Activated CD4-positive, alpha-beta T cell treated with anti-CD3 and anti-CD28 coated beads, Interleukin-2, Interleukin-6, amounts not matched to agents 100 ng/mL and 50 ng/mL, durations not matched to agents 16 hours and 8 hours (primary cell): ENCODE measurements around the gene QSOX2.
A peak's percentile ranks its signal among the peaks of the same experiment; 100 is the strongest.
"Not testable (repeated sequence)": the region's sequence is repeated elsewhere in the genome, so short reads cannot be mapped to it uniquely, and the experiment has no call there.

Source experiments
- DNase-seq: peaks from one replicate; pipeline ENCODE4 v3.0.0-alpha.2; 2020

The QSOX2 gene

DNA sequence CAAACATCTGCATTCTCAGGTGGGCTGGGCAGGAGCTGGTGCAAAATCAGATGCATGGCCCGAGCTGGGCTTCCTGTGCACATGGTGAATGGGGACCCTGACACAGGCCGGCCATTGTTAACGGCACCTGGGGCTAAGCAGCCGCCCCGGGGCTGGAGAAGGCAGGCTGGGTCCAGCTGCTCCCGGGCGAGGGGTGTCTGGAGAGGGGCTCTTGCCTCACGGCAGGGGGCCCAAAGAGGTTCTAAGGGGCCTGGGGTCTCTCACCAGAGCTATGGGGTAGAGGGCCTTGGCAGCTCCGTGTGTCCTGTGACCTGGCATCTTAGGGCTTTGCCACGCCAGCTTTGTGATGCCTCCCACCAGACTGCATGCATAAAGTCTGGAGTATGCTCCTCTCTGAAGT lies 5.1 kb upstream of the QSOX2 start:
- no peak for DNase-seq

DNA sequence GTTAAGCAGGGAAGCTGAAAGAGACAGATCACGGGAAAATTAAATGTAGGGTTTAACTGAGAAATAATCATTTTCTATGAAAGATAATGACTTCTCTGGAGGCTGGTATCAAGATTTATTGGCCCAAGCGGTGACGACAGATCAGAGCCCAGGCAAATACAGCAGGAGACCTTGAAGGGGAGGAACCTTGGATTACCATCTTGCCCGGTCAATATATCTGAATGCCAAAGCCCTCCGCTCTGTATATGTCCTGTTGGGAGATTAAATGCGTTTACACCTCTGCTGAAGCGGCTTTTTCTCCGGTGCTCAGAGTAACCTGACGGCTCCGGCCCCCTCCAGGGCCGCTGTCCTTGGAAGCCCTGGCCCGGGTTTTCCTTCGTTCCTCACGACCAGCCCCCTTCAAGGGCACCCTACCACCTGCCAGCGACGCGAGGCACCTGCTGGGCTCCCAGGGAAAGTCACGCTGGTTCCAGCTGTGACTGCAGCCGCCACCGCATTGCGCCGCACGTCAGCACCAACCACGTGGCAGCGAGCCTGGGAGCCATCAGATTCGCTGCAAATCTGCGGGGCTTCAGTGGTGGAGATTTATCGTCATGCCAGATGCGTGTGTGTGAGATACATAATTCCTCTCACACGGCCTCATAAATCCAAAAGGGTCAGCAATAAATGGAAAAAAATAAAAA lies 4.4 kb upstream of the QSOX2 start:
- DNase-seq = no peak

DNA sequence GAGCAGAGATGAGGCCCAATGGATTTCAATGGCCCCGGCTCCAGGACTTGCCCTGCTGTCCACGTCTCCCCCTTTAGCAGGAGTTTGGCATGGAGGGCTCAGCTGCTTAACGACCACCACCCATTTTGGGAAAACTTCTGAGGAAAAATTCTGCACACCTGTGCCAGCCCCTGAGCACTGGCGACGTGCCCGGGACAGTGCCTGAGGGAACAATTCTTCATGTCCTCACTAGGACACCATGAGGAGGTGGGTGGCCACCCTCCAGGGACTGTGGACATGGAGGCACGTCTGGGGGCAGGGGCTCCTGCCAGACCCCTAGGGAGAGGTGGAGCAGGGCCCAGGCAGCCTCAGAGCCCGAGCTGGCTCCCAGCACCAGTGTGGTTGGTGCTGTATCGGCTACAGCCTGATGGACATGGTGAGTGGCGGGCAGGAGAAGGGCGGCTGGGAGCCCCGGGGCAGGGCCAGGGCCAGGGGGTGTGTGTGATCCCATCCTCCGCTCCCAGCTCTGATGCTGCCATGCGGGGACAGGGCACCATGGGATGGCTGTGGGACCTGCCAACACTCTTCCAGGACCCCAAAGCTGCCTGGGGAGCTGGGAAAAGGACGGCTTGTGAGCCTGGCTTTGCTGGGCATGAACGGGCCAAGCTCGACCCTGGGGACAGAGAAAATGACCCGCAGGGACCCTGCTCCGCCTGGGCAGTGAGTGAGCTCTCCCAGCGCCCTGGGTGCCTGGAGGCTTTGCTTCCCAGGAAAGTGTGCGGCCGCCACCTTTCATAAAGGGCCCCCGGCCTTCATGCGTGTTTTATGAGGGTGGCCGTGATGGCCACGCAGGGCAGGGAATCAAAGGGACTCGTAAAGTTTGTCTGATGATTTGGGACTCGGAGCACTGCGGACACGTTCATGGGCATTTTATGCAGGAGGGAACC lies 3.6 kb upstream of the QSOX2 start:
- no peak for DNase-seq

DNA sequence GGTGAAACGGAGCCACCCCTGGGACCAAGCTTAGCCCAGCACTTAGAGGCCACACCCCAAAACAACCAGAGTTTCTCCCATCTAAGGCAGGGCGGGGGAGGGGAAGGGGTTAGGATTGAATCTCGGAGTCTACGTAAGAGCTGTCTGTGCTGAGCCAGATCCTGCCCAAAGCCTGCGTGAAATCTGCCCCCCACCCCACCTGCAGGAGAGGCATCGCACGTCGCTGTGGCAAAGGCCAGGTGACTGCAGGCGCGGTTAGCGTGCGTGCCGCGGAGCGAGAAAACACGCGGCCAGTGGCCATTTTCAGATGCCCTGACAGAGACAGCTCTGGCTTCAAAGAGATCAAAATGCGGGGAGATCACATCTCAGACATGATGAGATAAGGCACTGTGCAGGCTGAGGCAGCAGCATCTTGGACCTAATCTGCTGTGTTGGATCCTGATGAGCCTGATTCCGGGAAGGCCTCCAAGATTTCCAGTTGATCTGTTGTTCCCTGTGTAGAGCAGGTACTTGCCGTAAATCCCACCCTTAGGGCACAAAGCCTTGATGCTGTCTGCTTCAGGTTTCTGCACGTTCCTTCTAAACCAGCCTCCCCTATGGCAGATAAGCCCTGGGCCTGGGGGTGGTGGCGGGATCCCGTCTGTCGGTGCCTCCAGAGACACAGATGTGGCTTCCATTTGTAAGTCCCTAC lies 2.5 kb upstream of the QSOX2 start:
- no peak for DNase-seq

DNA sequence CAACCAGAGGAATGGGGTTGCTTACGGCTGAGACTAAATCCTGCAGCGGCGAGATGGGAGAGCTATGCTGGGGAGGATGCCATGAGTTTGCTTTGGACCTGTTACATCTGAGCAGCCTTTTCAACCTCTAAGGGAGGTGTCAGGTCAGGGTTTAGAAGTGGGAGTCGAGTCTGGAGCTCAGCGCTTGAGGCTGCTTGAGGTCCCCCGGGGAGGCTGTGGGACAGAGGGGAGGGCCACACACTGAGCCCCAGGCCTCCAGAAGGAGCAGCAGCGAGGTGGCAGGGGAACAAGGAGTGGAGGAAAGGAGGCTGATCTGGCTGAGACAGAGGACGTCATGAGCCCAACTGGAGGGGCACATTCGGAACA lies 1.9 kb upstream of the QSOX2 start:
- no peak for DNase-seq

DNA sequence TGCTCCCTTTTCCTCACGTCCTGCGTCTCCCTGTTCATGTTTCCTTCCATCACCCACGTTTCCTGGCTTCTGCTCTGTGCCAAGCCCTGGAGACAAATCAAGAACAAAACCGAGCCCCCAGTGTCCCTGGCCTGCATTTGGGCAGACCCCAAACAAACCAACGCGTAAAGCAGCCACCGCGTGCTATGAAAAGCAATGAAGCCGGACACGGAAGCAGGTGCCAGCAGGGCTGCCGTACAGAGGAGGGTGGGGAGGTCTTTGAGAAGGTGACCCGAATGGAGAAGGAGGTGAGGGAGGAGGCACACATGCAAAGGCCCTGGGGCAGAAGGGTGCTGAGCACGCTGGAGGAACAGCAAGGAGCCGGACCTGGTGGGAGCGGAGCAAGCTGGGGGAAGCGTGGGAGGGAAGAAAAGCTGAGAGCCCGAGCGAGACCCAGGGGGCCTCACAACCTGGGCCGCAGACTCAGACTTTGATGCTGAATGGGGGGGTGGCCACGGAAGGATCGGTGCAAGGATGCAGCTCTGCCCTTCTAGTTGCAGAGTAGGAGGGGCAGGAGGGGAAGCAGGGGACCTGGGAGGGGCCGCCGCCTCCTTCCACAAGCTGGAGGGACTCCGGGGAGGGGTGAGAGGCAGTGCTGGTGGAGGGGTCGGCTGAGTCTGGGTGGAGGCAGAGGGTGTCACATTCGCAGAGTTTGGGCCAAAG lies 1.4 kb upstream of the QSOX2 start:
- no peak for DNase-seq

DNA sequence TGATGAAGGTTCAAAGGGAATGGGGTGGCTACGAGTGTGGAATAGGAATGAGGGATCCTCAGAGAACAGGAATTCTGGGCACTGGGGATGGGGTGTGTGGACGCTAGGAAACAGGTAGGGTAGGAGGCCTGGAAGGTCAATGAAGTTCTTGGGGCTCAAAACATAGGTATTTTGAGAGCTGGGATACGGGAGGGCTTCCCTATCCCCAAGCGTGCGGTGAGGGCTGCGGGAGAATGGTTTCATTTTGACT lies 718 bp downstream of the QSOX2 start:
- DNase-seq = no peak

DNA sequence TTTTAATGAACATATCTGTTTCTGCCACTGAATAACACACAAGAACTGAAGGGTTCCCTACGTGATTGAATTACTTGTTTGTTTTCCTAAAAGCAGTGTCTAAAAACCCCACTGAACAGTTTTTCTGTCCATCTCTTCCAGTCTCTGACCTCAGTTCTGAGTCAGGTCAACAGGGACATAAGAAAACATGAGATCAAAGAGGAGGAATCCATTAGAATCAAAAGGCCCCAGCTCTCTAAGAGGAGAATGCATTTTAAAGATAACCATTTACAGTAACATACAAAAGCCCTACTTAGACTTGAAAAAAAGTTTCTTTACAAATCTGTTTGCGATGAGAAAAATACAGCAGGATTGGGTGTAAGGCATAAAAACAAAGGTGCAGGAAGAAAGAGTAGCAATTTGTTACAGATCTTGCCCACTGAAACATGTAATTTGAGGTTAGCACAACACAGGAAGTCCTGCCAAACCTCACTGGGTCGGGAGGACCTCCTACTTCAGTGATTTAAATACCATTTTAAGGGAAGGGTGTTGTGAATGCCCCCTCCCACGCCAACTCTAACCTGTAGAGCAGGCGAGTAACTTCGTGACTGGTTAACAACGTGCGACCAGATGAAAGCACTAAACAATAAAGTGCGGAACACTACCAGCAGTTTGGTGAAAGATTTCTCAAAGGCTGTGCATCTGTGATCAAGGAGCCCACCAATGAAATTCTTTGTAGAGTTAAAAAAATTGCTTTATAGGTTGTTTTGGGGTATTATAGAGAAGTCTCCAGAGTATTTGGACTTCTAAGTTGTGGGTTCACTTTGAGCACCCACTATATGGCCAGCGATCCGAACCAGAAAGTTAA lies 1.3 kb downstream of the QSOX2 start:
- peak; percentile 77 for DNase-seq

DNA sequence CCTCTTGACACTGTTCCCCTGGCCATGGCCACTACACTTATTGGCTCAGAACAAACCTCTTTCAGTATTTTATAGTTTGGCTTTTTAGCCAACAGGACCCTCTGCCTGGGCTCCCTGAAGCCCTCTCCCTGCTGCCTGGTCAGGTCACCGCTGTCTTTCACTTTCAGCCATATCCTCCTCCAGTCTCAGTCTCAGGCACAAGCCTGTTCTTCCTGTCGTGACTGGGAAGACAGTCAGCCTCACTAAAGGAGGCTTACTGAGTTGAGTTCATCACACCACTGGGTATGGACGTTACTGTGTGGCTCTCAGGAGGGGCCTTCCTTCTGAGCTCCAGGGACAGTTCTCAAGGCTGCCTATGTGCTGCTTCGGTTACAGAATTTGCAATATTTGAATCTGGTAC lies 2.0 kb downstream of the QSOX2 start:
- DNase-seq = peak; percentile 54

DNA sequence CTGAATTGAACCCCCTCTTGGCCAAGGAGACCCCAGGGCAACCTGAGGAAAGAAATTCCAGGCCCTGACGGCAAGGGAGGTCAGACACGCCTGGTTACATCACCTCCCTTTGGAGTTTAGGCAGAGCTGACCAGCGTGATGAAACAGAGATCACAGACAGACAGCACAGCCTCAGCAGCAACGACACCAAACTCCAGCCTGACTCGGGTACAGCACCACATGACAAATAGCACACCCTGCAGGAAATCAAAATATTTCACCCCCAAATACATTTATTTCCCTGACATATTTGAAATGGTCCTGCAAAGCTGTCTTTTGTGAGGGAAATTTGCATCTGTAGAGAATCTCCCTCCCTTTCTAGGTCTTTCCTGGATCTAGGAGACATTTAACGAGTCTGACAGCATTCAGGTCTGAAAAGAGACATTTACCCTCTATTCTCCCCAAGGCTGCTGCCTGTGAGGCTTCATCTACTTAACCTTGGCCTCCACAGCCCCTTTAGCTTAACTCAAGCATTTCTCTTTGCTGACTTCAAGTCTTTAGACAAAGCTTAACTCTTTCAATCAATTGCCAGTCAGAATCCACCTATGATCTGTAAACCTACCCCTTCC lies 2.6 kb downstream of the QSOX2 start:
- no peak for DNase-seq

DNA sequence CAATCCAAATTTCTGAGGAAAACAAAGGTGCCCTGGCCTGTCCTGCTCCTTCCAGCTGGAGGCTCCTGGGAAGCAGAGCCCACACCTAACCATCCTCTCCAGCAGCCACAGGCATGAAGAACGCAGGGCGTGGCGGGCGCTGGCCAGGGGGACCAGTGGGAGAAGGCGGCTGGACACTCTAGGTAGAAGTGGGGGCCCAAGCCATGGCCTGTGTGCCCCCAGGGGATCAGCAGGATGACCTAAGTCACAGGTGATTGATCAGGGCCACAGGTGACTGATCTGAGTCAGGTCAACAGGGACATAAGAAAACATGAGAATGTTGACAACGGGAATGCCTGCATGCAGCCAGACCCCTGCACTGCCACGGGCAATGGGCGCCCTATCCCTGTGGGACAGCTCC lies 3.4 kb downstream of the QSOX2 start:
- DNase-seq = no peak

DNA sequence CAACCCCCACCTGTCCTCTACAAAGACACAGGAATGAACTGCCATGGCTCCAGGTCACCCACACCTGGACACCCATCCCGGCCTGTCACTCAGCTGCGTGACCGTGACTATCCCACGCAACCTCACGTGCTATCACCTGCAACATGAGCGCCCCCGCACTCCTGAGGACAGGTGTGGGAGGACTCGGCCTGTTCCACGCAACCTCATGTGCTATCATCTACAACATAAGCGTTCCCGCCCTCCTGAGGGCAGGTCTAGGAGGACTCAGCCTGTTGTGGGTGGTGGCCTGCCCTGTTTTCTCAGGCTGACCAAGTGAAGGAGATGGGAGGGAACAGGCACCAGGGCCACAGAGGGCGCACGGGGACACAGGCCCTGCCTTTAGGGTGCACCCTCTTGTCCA lies 4.1 kb downstream of the QSOX2 start:
- DNase-seq = no peak

DNA sequence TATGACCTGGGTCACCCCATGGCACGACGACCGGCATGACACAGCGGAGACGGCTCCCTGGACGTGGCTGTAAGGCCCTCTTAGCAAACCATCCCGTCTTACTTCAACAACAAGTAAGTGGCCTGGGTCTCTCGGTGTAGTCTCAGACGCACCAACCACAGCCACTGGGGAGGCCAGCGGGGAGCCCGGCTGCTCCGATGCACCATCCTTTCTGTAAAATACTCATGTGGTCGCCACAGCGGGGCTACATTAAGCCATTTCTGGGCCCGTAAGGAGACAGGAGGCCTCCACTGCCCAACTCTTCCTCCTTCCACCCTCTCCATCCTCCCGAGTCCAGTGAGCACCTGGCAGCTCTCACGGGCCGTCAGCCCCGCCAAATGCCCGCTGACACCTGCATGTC lies 4.7 kb downstream of the QSOX2 start:
- no peak for DNase-seq

DNA sequence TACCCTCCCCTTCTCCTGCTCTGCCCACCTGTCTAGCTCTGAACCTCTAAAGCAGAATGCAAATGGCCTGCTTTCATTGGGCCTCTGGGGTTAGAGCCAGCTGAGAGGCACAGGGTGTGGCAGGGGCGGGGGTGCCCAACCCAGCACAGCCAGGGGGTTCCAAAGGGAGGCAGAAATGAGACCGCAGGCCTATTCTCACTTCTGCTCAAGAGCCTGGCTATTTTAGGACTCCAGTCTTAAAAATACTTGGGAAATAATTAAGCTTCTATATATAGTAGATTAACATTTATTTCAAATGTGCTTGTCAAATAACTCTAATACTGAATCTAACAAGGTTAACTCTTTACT lies 5.7 kb downstream of the QSOX2 start:
- no peak for DNase-seq

DNA sequence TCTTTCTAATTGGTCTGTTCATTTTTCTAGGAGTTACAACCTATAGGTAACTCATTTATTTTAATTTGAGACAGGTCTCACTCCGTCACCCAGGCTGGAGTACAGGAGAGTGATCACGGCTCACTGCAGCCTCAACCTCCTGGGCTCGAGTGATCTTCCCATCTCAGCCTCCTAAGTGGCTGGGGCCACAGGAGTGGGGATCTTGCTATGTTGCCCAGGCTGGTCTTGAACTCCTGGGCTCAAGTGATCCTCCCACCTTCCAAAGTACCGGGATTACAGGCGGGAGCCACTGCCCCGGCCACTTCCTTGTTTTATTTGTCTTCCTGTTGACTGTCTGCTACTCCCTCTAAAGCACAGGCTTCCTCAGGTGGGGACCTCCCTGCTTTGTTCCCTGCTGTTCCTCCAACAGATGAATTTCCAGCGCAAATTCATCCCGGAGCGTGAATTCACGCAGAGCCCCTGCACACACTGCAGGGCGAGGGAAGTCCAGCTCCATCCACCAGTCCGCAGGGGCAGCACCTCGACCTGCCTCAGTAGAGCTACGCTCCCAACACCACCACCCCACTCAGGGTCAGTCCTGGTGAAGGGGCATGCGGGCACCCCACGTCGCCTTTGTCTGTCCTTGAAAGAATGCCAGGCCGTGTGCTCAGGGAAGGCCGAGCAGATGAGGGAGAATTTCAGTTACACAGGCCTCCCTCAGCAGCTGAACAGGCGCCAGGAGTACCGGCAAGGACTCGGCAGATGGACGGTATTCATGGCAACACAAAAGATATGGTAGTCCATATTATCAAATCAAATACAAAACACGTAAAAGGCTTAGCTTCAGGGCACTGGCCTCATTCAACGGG lies 6.3 kb downstream of the QSOX2 start:
- no peak for DNase-seq

DNA sequence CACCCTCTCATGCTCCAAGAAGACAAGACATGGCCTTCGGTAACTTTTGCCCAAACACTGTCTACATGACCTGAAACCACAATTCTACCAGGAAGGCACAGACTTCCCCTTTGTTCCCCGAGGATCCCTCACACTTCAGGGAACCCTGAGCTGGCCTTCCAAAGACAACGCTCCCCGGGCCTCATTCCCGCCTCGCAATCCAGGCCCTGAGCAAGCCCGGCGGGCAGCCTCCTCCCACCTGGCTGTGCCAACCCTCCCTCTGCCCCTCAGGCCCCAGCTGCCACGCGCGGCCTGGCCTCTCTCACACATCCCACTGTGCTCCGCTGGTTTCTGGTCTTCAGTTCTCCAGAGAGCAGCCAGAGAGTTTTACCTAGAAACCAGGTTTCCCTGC lies 7.3 kb downstream of the QSOX2 start:
- no peak for DNase-seq

DNA sequence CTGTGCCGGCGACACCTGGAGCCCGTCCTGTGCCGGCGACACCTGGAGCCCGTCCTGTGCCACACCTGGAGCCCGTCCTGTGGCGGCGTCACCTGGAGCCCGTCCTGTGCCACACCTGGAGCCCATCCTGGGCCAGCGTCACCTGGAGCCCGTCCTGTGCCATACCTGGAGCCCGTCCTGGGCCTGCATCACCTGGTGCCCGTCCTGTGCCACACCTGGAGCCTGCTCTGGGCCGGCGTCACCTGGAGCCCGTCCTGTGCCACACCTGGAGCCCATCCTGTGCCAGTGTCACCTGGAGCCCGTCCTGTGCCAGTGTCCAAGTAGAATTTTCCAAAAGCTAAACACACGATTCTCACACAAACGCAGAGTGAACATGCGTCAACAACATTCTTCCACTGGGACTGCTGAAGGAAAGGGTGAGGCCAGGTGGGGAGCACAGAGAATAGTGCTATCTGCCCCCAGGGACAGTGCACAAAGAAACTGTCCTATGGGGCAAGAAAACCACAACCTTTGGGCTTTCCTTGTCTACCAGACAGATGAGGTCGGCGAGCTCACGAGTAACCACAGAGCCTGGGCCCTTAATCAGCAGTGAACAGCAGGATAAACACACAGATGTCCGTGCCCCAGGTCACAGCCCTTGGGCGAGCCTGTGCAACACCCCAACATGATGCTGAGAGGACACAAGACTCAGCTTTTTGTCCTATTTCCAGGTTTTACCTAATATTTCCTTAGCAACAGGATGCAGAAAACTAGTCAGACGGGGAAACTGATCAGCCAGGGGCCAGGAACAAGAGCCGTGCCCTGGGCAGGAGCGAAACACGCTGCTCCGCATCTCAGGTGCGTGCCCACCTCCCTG lies 7.9 kb downstream of the QSOX2 start:
- DNase-seq = no peak

DNA sequence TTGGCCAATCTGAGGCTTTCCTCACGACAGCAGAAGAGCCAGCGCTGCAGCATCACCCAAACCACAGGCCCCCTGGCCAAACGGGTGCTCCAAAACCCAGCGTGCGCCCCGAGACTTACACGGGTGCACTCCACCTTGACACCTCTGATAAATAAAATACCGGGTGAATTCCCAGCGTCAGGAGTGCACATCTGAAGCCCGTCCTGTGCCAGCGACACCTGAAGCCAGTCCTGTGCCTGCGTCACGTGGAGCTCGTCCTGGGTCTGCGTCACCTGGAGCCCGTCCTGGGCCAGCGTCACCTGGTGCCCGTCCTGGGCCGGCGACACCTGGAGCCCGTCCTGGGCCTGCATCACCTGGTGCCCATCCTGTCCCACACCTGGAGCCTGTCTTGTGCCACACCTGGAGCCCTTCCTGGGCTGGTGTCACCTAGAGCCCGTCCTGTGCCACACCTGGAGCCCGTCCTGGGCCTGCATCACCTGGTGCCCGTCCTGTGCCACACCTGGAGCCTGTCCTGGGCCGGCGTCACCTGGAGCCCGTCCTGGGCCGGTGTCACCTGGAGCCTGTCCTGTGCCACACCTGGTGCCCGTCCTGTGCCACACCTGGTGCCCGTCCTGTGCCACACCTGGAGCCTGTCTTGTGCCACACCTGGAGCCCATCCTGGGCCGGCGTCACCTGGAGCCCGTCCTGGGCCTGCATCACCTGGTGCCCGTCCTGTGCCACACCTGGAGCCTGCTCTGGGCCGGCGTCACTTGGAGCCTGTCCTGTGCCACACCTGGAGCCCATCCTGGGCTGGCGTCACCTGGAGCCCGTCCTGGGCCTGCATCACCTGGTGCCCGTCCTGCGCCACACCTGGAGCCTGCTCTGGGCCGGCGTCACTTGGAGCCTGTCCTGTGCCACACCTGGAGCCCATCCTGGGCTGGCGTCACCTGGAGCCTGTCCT lies 8.9 kb downstream of the QSOX2 start:
- DNase-seq = not testable (repeated sequence)
